Tibial nerve (tissue), 4 donors: ENCODE measurements around the gene TPK1. TPM values are rescaled to one million over a fixed set of nuclear protein-coding genes. Genes with fewer than 3 reads are reported as not detected.

Experiments used
- DNase-seq, 2 donors: peaks; one replicate each; pipeline ENCODE4 v3.0.0-alpha.2; 2019; ENCODE audit warnings: low spot score in 2 of 2
- H3K27ac ChIP-seq, 4 donors: fragments of 200-600 bp; sonication (generic) in 3 of 4; one replicate each; pipeline ENCODE4 v1.5.1; 2017 to 2019; ENCODE audit warnings: mild to moderate bottlenecking in 1 of 4
- H3K27me3 ChIP-seq, 2 donors: fragments of 200-600 bp; sonication (generic) in 1 of 2; one replicate each; pipeline versions ENCODE4 v1.5.1 to v1.6.0; 2017 to 2019
- H3K36me3 ChIP-seq, 3 donors: fragments of 200-600 bp; sonication (generic); one replicate each; pipeline ENCODE4 v1.5.1; 2018 to 2019
- H3K4me1 ChIP-seq, 4 donors: fragments of 200-600 bp; sonication (generic) in 3 of 4; one replicate each; pipeline ENCODE4 v1.5.1; 2017 to 2019
- H3K4me3 ChIP-seq, 4 donors: fragments of 200-600 bp; sonication (generic) in 3 of 4; one replicate each; pipeline ENCODE4 v1.5.1; 2017 to 2019; ENCODE audit warnings: mild to moderate bottlenecking in 1 of 4, moderate library complexity in 1 of 4
- H3K9me3 ChIP-seq, 4 donors: fragments of 200-600 bp; sonication (generic) in 3 of 4; one replicate each; pipeline ENCODE4 v1.5.1; 2017 to 2019
- EP300 ChIP-seq, 2 donors: sonication (generic); formaldehyde crosslinking; IDR thresholded peaks; one replicate each; pipeline ENCODE4 v1.6.1; 2017; ENCODE audit warnings: antibody characterized with exemption in 2 of 2, mild to moderate bottlenecking in 1 of 2
- POLR2A ChIP-seq, 2 donors: fragments of 450-650 bp; IDR thresholded peaks; one replicate each; pipeline ENCODE4 v1.6.1; 2017; ENCODE audit warnings: antibody characterized with exemption in 2 of 2, mild to moderate bottlenecking in 2 of 2, moderate library complexity in 2 of 2
- WGBS, 2 donors: methylation state at CpG; one replicate each; pipeline ENCODE4 v1.1.5; 2018; 5-methylcytosine and 5-hydroxymethylcytosine counted together
- total RNA-seq, 4 donors: library from RNA; depleted of rRNA; stranded (reverse); fragments of >200 nt; gene quantifications; one replicate each; pipeline ENCODE4 v1.1.0, GENCODE V29; 2016
- TF ChIP-seq, protein P1 (sequence below), 5 experiments: fragments of 200-600 bp in 3 of 5; fragments of 450-650 bp in 2 of 5; sonication (generic) in 3 of 5; IDR thresholded peaks; one replicate each; pipeline ENCODE4 v1.5.1; 2016 to 2019; ENCODE audit warnings: antibody characterized with exemption in 5 of 5, mild to moderate bottlenecking in 3 of 5, moderate library complexity in 2 of 5

TPK1 gene
- total RNA-seq, 4 donors from 2014 or later: 4.5 to 18.8 (median 8.3) TPM

- H3K36me3 ChIP-seq: no peaks in the 10 kb centered on the region
- TF ChIP-seq EP300 (IDR thresholded peaks at IDR 0.05) (no peak), POLR2A (IDR thresholded peaks at IDR 0.05) (no peak)
- TF ChIP-seq, protein P1, sequence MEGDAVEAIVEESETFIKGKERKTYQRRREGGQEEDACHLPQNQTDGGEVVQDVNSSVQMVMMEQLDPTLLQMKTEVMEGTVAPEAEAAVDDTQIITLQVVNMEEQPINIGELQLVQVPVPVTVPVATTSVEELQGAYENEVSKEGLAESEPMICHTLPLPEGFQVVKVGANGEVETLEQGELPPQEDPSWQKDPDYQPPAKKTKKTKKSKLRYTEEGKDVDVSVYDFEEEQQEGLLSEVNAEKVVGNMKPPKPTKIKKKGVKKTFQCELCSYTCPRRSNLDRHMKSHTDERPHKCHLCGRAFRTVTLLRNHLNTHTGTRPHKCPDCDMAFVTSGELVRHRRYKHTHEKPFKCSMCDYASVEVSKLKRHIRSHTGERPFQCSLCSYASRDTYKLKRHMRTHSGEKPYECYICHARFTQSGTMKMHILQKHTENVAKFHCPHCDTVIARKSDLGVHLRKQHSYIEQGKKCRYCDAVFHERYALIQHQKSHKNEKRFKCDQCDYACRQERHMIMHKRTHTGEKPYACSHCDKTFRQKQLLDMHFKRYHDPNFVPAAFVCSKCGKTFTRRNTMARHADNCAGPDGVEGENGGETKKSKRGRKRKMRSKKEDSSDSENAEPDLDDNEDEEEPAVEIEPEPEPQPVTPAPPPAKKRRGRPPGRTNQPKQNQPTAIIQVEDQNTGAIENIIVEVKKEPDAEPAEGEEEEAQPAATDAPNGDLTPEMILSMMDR (IDR thresholded peaks at IDR 0.05): no peak
- H3K4me1 ChIP-seq: no peaks in the 10 kb centered on the region
- H3K4me3 ChIP-seq: no peak overlapping the region
- H3K9me3 ChIP-seq: no peaks in the 10 kb centered on the region
- H3K27ac ChIP-seq: no peak overlapping the region
- no peak for DNase-seq
- 78 to 84% methylated on average over 1 of the region's 1 CpG for WGBS, 2 donors
- no peaks in the 10 kb centered on the region for H3K27me3 ChIP-seq
These were observed 361.9 kb downstream of the TPK1 start for GRCh38 chr7:144473908-144474307.

DNA sequence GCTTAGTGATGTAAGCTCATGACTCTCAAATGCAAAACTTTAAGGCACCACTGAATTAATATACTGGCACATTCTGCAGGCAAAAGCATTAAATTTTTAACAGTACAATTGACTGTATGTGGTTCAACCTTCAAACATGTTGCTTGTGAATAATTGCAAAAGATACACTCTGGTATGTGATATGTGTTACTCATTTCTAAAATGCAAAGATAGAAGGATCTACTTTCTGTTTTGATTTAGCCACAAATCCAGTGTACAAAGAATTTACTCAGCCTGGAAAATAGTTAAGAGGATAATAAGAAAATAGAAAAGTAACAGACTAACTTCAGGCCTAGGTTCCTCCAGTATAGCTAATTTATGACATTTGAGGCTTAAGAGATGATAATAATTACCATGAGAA is 365.8 kb downstream of the TPK1 start:
- no peaks in the 10 kb centered on the region for H3K36me3 ChIP-seq
- H3K27ac ChIP-seq: no peak overlapping the region
- no peaks in the 10 kb centered on the region for H3K4me1 ChIP-seq
- H3K27me3 ChIP-seq: no peaks in the 10 kb centered on the region
- TF ChIP-seq, protein P1 (IDR thresholded peaks at IDR 0.05): no peak
- no peak for TF ChIP-seq EP300 (IDR thresholded peaks at IDR 0.05)
- TF ChIP-seq POLR2A (IDR thresholded peaks at IDR 0.05): no peak
- no peaks in the 10 kb centered on the region for H3K9me3 ChIP-seq
- DNase-seq: no peak
- H3K4me3 ChIP-seq: no peak overlapping the region

DNA sequence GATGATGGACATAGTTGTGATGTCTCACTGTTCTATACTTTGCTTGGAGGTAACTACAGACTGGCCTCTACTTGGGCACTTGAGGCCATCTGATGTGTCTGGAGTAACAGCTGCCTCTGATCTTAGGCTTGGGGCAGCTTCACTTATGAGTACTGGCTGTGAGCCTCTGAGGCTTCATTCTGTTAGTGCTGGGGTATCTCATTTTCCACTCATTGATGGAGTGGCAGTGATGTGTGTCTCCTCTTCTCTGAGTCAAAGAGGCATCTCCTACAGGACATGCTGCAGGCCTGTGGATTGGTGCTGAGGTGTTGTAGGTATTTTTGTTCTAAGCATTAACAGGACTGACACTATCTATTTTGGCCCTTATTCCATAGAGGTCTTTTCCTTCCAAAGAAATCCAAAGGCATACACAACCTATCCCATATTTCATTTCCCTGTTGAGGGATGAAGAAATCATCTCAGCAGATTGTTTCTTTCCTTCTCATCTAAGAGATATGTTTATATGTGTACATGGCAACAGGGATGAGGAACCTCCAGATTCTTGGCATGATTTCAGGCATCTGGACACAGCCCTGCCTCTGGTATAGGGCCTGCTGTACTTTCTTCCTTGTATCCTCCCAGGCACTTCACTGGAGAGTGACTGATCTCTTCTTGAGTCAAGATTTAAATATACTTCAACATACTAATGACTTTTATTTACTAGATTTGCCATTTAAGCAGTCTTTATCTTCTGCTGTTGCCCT is 366.7 kb downstream of the TPK1 start:
- H3K36me3 ChIP-seq: no peaks in the 10 kb centered on the region
- no peak for DNase-seq

DNA sequence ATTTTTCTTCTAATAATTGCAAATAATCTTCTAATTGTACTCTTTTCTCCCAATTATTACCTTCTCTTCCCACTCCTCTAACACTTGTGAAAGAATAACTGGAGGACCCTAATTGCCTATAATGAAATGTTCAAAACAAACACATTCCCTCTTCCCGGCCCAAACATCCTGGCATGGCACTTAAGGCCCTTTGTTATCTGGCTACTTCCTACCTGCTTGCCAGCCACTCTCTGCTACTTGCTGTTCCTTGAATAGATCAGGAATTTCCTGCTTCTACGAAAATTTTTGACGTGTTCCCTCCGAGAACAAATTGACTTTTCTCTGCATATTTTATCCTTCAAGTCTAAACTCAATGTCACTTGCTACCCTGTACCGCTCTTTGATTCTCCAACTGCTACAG is 376.2 kb downstream of the TPK1 start:
- no peak overlapping the region for H3K27ac ChIP-seq
- H3K36me3 ChIP-seq: no peaks in the 10 kb centered on the region
- WGBS, 2 donors: 46 to 59% methylated on average over 5 of the region's 5 CpGs
- no peak for DNase-seq
- no peak overlapping the region for H3K4me3 ChIP-seq
- H3K4me1 ChIP-seq: no peaks in the 10 kb centered on the region
- no peaks in the 10 kb centered on the region for H3K27me3 ChIP-seq
- H3K9me3 ChIP-seq: peaks cover 0 to 8% (median 0%) of the 10 kb centered on the region in 4 donors
- TF ChIP-seq, protein P1 (IDR thresholded peaks at IDR 0.05): no peak
- no peak for TF ChIP-seq POLR2A (IDR thresholded peaks at IDR 0.05)
- no peak for TF ChIP-seq EP300 (IDR thresholded peaks at IDR 0.05)

More for the DNA sequence above, 366.7 kb downstream of the TPK1 start:
- Histone ChIP-seq H3K4me3 (no peak overlapping the region), H3K9me3 (peaks cover 0 to 1% (median 0%) of the 10 kb centered on the region in 4 donors), H3K4me1 (no peaks in the 10 kb centered on the region), H3K27ac (no peak overlapping the region), H3K27me3 (no peaks in the 10 kb centered on the region)
- TF ChIP-seq, protein P1 (IDR thresholded peaks at IDR 0.05): no peak
- TF ChIP-seq EP300 (IDR thresholded peaks at IDR 0.05) (no peak), POLR2A (IDR thresholded peaks at IDR 0.05) (no peak)

GRCh38 chr7:144455040-144455404 is 380.8 kb downstream of the TPK1 start:
- 66 to 77% methylated on average over 5 of the region's 5 CpGs for WGBS, 2 donors
- H3K4me3 ChIP-seq: no peak overlapping the region
- DNase-seq: no peak
- TF ChIP-seq, protein P1 (IDR thresholded peaks at IDR 0.05): no peak
- TF ChIP-seq POLR2A (IDR thresholded peaks at IDR 0.05): no peak
- TF ChIP-seq EP300 (IDR thresholded peaks at IDR 0.05): no peak
- H3K36me3 ChIP-seq: peaks cover 0 to 8% (median 0%) of the 10 kb centered on the region in 3 donors
- H3K9me3 ChIP-seq: no peaks in the 10 kb centered on the region
- H3K27ac ChIP-seq: no peak overlapping the region
- H3K27me3 ChIP-seq: no peaks in the 10 kb centered on the region
- H3K4me1 ChIP-seq: no peaks in the 10 kb centered on the region
